ENCODE data around the gene MAPK8IP1.

DNA sequence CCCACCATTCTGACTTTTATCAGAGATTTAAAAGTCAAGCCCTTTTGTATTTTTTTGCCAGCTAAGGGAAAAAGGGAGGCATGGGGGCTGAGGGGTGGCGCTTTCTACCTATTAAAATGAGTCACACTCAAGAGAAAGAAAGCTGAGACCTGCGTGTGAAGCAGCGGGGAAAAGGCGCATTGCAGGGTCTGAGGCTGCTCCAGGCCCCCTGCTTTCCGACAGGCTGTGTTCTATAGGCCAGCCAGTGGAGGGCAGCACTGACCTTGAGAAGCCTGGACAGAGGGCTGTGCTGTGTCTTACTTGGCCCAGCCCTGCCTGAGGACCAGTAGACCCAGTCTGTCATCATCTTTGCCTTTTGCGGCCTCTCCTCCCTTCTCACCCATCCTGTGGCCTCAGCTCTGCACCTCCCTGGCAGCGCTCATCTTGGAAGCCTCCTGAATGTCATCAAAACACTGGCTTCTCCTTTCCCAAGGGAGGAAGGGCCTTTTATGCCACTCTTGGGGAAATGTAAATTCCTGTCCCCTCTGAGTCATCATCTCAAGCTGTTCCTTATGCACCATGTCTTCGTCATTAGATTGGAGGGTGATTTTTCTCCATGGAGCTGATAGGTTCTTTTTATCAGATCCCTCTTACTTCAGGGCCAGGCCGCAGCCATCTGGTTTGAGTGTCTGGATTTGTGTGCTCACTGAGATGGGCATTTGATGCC, 12.6 kb upstream of the MAPK8IP1 start:
- no peak for TF ChIP-seq EZH2 (IDR thresholded peaks at IDR 0.05; ENCODE audit: borderline replicate concordance, insufficient read depth, low read depth, low read length, poor library complexity, severe bottlenecking)
- peak; percentile 73 for TF ChIP-seq CTCF (IDR thresholded peaks at IDR 0.05)

Data from B cell (primary cell).